Activated CD4-positive, alpha-beta T cell treated with anti-CD3 and anti-CD28 coated beads, Interleukin-2, amount 50 U/mL, for 4 hours (primary cell): ENCODE measurements around the gene MRPS11.
"Not testable (repeated sequence)": the region's sequence is repeated elsewhere in the genome, so short reads cannot be mapped to it uniquely, and the experiment has no call there.

Experiments
- DNase-seq, 2 experiments: peaks; one replicate each; pipeline ENCODE4 v3.0.0-alpha.2; 2020

MRPS11 gene

DNA sequence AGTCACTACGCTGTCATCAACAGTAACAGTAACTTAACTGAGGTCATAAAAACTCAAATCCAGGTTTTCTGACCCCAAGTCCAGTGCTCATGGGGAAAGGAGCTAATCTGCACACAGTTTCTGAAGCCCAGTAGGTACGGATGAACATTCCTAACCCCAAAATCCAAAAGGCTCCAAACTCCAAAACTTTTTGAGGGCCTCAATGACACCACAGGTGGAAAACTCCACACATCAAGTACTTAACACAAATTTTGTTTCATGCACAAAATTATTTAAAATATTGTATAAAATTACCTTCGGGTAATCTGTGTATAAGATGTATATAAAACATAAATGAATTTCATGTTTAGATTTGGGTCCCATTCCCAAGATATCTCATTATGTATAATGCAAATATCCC lies 10.8 kb upstream of the MRPS11 start:
- no peak for DNase-seq

DNA sequence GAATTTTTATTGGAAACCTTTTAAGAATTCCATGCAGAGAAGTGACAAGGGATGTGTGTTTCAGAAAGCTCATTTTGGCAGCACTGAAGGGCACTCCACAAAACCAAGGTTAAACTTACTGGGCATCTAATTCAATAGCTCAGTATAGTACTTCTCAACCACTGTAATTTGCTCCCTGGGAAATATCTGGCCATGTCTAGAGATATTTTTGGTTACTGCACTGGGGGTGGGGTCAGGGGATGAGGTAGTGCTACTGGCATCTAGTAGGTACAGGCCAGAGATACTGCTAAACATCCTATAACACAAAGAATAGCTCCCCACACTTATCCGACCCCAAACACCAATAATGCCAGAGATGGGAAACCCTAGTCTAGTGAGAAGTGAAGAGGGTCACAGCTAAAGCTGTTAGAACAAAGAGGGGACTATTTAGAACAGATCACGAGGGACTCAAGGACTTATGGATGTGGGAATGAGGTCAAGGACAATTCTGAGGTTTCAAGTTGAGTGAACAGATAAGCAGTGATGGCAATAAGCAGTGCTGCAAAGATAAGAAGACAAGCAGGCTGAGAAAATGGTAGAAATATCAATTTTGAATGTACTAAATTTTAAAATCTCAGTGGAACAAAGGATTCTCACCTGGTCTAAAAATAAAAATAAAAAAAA lies 3.5 kb upstream of the MRPS11 start:
- DNase-seq = no peak

- no peak for DNase-seq
These were observed 1.8 kb upstream of the MRPS11 start for GRCh38 chr15:88465633-88466224.

DNA sequence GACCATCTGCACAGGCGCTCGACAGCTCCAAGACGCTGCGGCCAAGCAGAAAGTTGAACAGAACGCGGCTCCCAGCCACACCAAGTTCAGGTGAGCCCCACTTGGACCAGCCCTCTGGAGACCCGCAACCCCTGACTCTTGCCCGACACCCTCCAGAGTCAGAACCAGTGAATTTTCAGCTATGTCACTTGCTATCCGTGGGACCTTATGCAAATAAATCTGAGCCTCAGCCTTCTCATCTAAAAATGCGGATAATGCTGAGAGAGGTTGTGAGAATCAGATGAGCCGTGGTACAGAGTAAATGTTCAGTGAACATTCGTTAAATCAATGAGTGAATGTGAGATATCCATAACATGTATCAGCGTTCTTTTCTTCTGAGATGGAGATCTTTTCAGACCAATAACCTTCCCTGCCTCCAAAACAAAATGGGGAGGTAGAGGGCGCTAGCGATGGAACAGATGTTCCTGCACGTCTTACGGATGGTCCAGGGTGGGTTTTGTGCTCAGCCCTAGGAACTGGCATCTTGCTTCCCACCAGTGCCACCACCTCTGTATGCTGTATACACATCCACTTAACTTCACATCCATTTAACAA lies 524 bp downstream of the MRPS11 start:
- DNase-seq = no peak

GRCh38 chr15:88468721-88469120 lies 1.2 kb downstream of the MRPS11 start:
- DNase-seq = not testable (repeated sequence)

- DNase-seq = no peak
These were observed 1.8 kb downstream of the MRPS11 start for GRCh38 chr15:88469321-88469720.

DNA sequence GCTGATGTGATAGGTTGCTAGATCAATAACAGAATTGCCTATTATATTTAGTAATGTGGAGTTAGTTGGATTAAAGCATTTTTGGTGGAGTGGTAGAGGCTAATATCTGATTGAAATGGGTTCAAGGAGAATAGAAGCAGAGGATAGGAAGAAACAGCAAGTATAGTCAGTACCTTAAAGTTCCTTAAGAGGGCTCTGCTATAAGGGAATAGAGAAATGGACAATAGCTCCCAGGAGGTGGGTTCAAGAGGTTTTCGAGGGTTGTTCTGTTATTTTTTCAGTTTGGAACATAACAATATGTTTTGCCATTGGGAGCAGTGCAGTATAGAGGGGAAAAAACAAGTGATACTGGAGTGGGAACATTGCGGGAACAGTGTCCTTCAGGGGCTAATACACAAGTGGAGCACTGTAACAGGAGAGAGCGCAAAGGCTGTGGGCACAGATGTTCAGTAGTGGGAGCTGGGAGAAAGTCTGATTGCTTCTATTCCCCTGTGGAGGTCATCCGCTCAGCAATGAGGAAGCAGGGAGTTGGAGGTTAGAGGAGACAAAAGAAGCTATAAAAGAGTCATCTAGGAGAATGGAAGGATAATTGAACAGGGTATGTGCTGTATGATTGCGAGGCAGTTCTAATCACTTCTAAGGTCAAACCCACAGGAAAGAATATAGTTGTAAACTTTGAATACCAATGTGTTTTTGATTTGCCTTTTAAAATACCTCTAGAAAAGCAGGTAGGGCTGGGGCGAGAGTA lies 3.3 kb downstream of the MRPS11 start:
- DNase-seq = no peak

DNA sequence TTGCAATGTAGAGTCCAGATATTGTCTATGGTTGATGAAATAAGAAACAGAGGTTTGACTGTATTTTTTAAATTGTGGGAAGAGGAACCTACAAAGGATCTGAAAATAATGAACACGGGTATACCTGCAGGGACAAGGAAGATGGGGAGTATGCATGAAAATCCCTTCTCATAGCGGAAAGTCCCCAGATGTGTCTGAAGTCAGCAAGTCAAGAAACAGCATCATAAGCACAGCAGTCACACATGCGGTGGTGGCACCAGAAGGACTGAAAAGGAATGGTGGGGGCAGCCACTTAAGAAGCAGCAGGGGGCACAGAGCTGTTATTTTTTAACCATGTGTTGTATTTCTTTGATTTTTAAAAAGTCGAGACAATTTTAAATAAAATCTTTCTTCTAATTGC lies 4.7 kb downstream of the MRPS11 start:
- no peak for DNase-seq

DNA sequence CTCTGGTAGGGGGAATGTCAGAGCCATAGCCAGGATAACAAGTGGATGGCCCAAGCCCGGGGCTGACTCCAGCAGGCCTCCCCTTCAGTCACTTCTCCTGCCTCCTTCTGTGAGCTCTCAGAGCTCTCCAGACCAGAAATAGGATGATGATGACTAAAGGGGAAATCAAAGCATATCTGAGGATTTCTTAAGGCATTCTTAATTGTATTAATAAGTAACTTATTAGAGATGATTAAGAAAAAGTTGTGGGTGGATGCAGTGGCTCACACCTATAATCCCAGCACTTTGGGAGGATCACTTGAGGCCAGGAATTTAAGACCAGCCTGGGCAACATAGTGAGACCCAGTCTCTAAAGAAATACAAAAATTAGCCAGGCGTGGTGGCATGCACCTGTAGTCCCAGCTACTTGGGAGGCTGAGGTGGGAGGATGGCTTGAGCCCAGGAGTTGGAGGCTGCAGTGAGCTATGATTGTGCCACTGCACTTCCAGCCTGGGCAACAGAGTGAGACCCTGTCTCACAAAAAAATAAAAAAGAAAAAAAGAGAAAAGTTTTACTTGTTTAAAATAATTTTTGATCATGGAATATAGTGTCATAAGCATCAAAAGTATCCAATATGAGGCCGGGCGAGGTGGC lies 6.3 kb downstream of the MRPS11 start:
- DNase-seq = not testable (repeated sequence)

- no peak for DNase-seq
These were observed 9.1 kb downstream of the MRPS11 start for GRCh38 chr15:88476635-88477060.

GRCh38 chr15:88477126-88477525 lies 9.6 kb downstream of the MRPS11 start:
- DNase-seq = no peak

- no peak for DNase-seq
These were observed 10.4 kb downstream of the MRPS11 start for GRCh38 chr15:88477904-88478303.

- DNase-seq = no peak
These were observed 11.7 kb downstream of the MRPS11 start for GRCh38 chr15:88479169-88479568.

DNA sequence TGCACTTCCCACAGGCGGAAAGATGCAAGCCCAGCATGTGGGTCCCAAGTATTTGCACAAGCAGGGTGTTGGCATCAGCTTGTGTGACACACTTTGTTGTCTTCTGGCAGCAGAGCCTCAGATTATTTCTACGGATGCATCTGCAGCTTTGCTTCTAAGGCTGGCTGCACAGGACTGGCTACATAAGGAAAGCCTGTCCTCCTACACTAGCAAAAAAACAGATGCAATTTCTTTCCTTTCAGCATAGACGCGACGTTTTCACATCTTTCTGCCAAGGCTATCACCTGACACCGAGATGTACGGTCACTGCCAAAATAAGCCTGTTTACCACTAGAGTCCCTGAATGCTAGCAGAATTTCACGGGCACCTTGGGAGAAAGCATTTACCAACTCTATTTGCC lies 13.5 kb downstream of the MRPS11 start:
- no peak for DNase-seq

- no peak for DNase-seq
These were observed 14.8 kb downstream of the MRPS11 start for GRCh38 chr15:88482263-88482662.

DNA sequence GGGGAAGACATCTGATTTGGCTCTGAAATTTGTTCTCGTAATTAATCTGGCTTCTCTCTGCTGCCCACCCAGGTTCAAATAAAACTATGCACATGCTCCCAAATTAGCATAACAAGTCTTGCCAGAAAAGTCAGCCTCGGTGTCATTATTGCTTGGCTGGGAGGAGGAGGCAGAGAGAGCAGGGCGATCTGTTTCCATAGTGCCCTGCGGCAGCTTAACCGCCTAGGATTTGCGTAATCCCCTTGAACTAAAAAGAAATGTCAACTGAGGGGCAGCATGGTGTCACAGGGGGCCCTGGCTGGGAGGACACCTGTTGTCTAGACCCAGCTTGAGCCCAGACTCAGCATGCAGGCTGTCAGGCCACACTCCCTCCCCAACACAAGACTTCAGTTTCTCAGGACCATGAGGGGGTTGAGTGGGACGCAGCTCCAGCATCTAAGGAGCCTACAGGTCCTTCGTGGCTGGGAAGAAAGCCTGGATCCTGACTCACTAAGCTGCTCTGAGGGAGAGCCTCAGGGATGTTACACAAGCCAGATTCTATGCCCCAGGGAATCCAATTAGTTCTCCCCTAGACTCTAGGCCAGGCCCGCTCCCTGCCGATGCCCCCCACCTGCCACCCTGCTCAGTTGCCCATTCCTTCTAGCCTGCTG lies 17.3 kb downstream of the MRPS11 start:
- DNase-seq = no peak

GRCh38 chr15:88487178-88487795 lies 19.8 kb downstream of the MRPS11 start:
- no peak for DNase-seq

DNA sequence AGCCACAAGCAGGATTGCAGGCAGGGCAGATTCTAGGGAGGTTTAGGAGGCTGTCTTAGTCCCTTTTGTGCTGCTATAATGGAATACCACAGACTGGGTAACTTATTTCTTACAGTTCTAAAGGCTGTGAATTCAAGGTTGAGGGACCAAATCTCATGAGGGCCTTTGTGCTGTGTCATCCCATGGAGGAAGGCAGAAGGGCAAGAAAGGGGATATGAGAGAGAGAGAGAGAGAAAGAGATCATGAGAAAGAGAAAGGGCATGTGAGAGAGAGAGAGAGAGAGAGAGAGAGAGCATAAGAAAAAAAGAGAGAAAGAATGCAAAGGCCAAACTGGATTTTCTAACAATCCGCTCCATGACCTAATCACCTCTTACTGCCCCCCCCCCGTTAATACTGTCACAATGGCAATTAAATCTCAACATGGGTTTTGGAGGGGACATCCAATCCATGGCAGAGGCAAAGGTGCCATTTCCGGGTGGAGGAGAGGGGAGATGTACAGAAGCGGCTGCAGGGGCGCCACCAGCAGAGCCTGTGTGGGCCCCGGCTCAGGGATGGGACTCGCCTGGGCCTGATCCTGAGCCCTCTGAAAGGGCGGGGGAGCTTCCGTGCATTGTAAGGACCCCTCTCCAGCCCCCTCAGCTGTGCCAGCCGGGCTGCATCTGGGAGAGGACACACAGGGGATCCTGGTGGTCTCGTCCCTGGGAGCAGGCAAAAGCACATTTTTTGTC lies 20.5 kb downstream of the MRPS11 start:
- DNase-seq = no peak

- DNase-seq = no peak
These were observed 21.8 kb downstream of the MRPS11 start for GRCh38 chr15:88489321-88489720.

- DNase-seq = no peak
These were observed 22.5 kb downstream of the MRPS11 start for GRCh38 chr15:88490036-88490435.

GRCh38 chr15:88491158-88491557 lies 23.6 kb downstream of the MRPS11 start:
- no peak for DNase-seq

DNA sequence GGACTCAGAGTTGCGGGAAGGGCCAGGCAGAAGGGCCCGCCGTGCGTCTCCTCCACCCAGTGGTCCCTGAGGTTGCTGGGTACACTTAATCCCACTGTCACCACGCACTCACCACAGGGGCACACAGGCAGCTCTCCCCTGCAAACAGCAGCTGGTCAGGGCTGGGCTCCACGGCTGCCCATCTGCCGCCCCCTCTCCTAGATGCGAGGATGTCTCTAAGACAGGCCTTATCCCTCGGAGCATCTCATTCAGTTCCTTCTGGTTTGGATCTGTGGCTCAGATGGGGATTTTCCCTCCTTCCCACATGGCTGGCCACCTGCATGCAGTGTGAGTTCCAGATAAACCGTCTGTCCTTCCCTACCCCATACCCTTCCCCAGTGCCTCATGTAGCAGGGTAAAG lies 26.3 kb downstream of the MRPS11 start:
- DNase-seq = no peak
